GM12878 (cell line): ENCODE measurements around the gene KIRREL3. TPM values are rescaled to one million over a fixed set of nuclear protein-coding genes. Genes with fewer than 3 reads are reported as not detected.

ENCODE experiments used
- ATAC-seq: fragments of 200-7000 bp; cut with Tn5 transposase; 3 replicates; pipeline ENCODE4 v1.9.1; 2020; ENCODE audit warnings: mild to moderate bottlenecking, moderate library complexity
- BruUV-seq: library from RNA; stranded (reverse); fragments of 400-500 nt; replicated peaks from 2 replicates; lab custom pipeline; 2021; lab: Mats Ljungman, UMichigan
- CTCF ChIA-PET: fragments of 300-600 bp; sonication (Branson Sonifier 250); formaldehyde crosslinking; extraction: SDS; loops from one replicate; lab custom pipeline; 2021; ENCODE audit warnings: inconsistent platforms; lab: Yijun Ruan, JAX
- POLR2A ChIA-PET: fragments of 350-600 bp; formaldehyde crosslinking; extraction: SDS; loops from one replicate; lab custom pipeline; 2021; ENCODE audit warnings: inconsistent platforms; lab: Charles Lee
- RAD21 ChIA-PET: fragments of 300-600 bp; sonication (Branson Sonifier 250); formaldehyde crosslinking; loops from one replicate; lab custom pipeline; 2023; ENCODE audit warnings: antibody characterized with exemption; ENCODE audit not compliant: unreplicated experiment; lab: Charles Lee
- SMC1A ChIA-PET: fragments of 300-600 bp; sonication (Branson Sonifier 250); formaldehyde crosslinking; loops from one replicate; lab custom pipeline; 2023; ENCODE audit not compliant: unreplicated experiment, uncharacterized antibody; lab: Charles Lee
- DNase-seq: peaks from one replicate; pipeline ENCODE4 v3.0.0-alpha.2; 2011; ENCODE audit warnings: low read depth, low spot score
- FAIRE-seq: peaks from 3 replicates; lab custom pipeline; 2011; peaks lifted over from hg19 to GRCh38; lab: Jason Lieb, UNC
- H2AFZ ChIP-seq: 2 replicates; pipeline ENCODE4 v1.6.0; 2011; ENCODE audit warnings: low read depth, low read length, control low read depth; ENCODE audit not compliant: control insufficient read depth
- H3K27ac ChIP-seq: 2 replicates; pipeline ENCODE4 v1.5.1; 2011; ENCODE audit warnings: control low read depth; ENCODE audit not compliant: control insufficient read depth, insufficient read depth
- H3K27me3 ChIP-seq, 2 experiments: replicated peaks in 1 of 2; 2 replicates each; pipeline versions ENCODE4 v1.6.0 to v1.6.1; 2011; ENCODE audit warnings: low read length in 1 of 2; ENCODE audit not compliant: control insufficient read depth in 2 of 2, insufficient read depth in 2 of 2
- H3K36me3 ChIP-seq, 2 experiments: 2 replicates each; pipeline ENCODE4 v1.5.1; 2011; ENCODE audit warnings: low read length in 1 of 2; ENCODE audit not compliant: control insufficient read depth in 2 of 2, insufficient read depth in 2 of 2
- H3K4me1 ChIP-seq: 2 replicates; pipeline ENCODE4 v1.6.1; 2011; ENCODE audit warnings: mild to moderate bottlenecking, low read length, moderate library complexity, mixed read lengths; ENCODE audit not compliant: control insufficient read depth, insufficient read depth
- H3K4me2 ChIP-seq: 2 replicates; pipeline ENCODE4 v1.6.0; 2011; ENCODE audit warnings: control low read depth; ENCODE audit not compliant: control insufficient read depth, insufficient read depth
- H3K4me3 ChIP-seq: fragments of 200-600 bp; sonication (generic); 2 replicates; pipeline ENCODE4 v1.5.1; 2016
- H3K79me2 ChIP-seq: 2 replicates; pipeline ENCODE4 v1.6.0; 2011; ENCODE audit warnings: low read length; ENCODE audit not compliant: control insufficient read depth, insufficient read depth
- H3K9ac ChIP-seq: 2 replicates; pipeline ENCODE4 v1.8.0; 2011; ENCODE audit warnings: low read length, control low read depth, mixed read lengths; ENCODE audit not compliant: control insufficient read depth, insufficient read depth
- H3K9me3 ChIP-seq: replicated peaks from 3 replicates; pipeline ENCODE4 v1.5.1; 2011; ENCODE audit warnings: mild to moderate bottlenecking, low read length; ENCODE audit not compliant: control insufficient read depth, insufficient read depth
- H4K20me1 ChIP-seq: 2 replicates; pipeline ENCODE4 v1.6.0; 2011; ENCODE audit not compliant: control insufficient read depth, insufficient read depth
- ATF3 ChIP-seq: IDR thresholded peaks from 2 replicates; pipeline ENCODE4 v1.6.1; 2011; ENCODE audit warnings: low read depth, mild to moderate bottlenecking, low read length, moderate library complexity, borderline replicate concordance; ENCODE audit errors: extremely low read depth
- BRCA1 ChIP-seq: IDR thresholded peaks from 2 replicates; pipeline ENCODE4 v1.6.1; 2011; ENCODE audit warnings: low read depth, low read length, improper control_type of control experiment
- CHD2 ChIP-seq: IDR thresholded peaks from 2 replicates; pipeline ENCODE4 v1.6.1; 2011; ENCODE audit warnings: low read depth, low read length, improper control_type of control experiment, borderline replicate concordance
- CTCF ChIP-seq, 3 experiments: IDR thresholded peaks in 2 of 3; conservative IDR thresholded peaks in 1 of 3; 2 replicates each; pipeline ENCODE4 v1.5.1; 2011; ENCODE audit warnings: low read depth in 3 of 3, low read length in 3 of 3, mild to moderate bottlenecking in 3 of 3, control low read depth in 2 of 3, moderate library complexity in 2 of 3, inconsistent platforms in 1 of 3, mixed read lengths in 1 of 3; ENCODE audit not compliant: control insufficient read depth in 2 of 3, insufficient read depth in 1 of 3; ENCODE audit errors: extremely low read depth in 1 of 3
- MEF2A ChIP-seq: IDR thresholded peaks from 2 replicates; pipeline ENCODE4 v1.6.1; 2011; ENCODE audit warnings: low read depth, mild to moderate bottlenecking, low read length, moderate library complexity; ENCODE audit not compliant: insufficient read depth
- MTA3 ChIP-seq: IDR thresholded peaks from 2 replicates; pipeline ENCODE4 v1.6.1; 2012; ENCODE audit warnings: low read length, inconsistent platforms, borderline replicate concordance
- PAX5 ChIP-seq: IDR thresholded peaks from 2 replicates; pipeline ENCODE4 v1.6.1; 2011; ENCODE audit warnings: low read depth, low read length, borderline replicate concordance
- PBX3 ChIP-seq: IDR thresholded peaks from 2 replicates; pipeline ENCODE4 v1.6.1; 2011; ENCODE audit warnings: mild to moderate bottlenecking, low read depth, low read length, moderate library complexity; ENCODE audit not compliant: insufficient replicate concordance
- REST ChIP-seq: IDR thresholded peaks from 2 replicates; pipeline ENCODE4 v1.6.1; 2012; ENCODE audit warnings: mild to moderate bottlenecking, low read depth, low read length
- RFX5 ChIP-seq: IDR thresholded peaks from 2 replicates; pipeline ENCODE4 v1.6.1; 2011; ENCODE audit warnings: low read depth, low read length, improper control_type of control experiment
- ZZZ3 ChIP-seq: IDR thresholded peaks from 2 replicates; pipeline ENCODE4 v1.6.1; 2011; ENCODE audit warnings: low read depth; ENCODE audit not compliant: control insufficient read depth, insufficient read length
- WGBS: methylation state at CpG from one replicate; pipeline ENCODE4 v1.1.6; 2016; ENCODE audit warnings: low lambda C conversion rate; ENCODE audit not compliant: insufficient replicate concordance, insufficient coverage; ENCODE audit errors: missing lambda C conversion rate; 5-methylcytosine and 5-hydroxymethylcytosine counted together
- in situ Hi-C: fragments of 300-500 bp; cut with MboI; formaldehyde crosslinking; loops from 9 replicates; pipeline ENCODE4 v1.14.3; 2018; ENCODE audit warnings: mixed read lengths
- intact Hi-C: fragments of 100-400 bp; cut with micrococcal nuclease; formaldehyde crosslinking; loops from one replicate; pipeline ENCODE4 v1.14.2; 2022; ENCODE audit not compliant: unreplicated experiment
- polyA plus RNA-seq, 11 experiments: library from polyadenylated mRNA; depleted of rRNA in 4 of 11; unstranded in 6 of 11; stranded (reverse) in 5 of 11; fragments of >200 nt; fragmentation: Nextera tagmentation in 4 of 11; fragmentation: Illumina TruSeq in 1 of 11; extraction: Ambion mirVana in 4 of 11; extraction: Trizol in 1 of 11; gene quantifications; 1 replicate in 1 of 11; 2 replicates in 10 of 11; pipeline versions ENCODE4 v1.2.1 to v1.2.3, GENCODE V29; 2011 to 2016; ENCODE audit warnings: inconsistent platforms in 2 of 11, missing spikeins in 2 of 11, low read depth in 1 of 11
- total RNA-seq, 4 experiments: library from RNA; depleted of rRNA in 3 of 4; stranded (reverse); fragments of >200 nt in 3 of 4; fragmentation: Illumina TruSeq in 1 of 4; extraction: Trizol in 1 of 4; gene quantifications; 2 replicates each; pipeline versions ENCODE4 v1.2.1 to v1.2.3, GENCODE V29; 2013 to 2021

KIRREL3 gene
- total and polyA plus RNA-seq, 10 of the 15 experiments (the other 5 are each of a cell fraction or from before 2014, with no cell fraction given) = under 0.01 TPM; not detected in 9

GRCh38 chr11:126413426-126413825, 587.1 kb downstream of the KIRREL3 start (continued):
- no peak for TF ChIP-seq CTCF (IDR thresholded peaks at IDR 0.05 in 2 of 3, conservative IDR thresholded peaks at IDR 0.05 in 1 of 3; ENCODE audit: control insufficient read depth in 2 of 3, extremely low read depth in 1 of 3, insufficient read depth in 1 of 3, low read depth in 3 of 3, low read length in 3 of 3)

GRCh38 chr11:126411971-126412381, 588.6 kb downstream of the KIRREL3 start:
- Histone ChIP-seq H3K27me3 (peaks cover 0 to 2% of the 10 kb centered on the region in 2 experiments; a peak in 2 of 4 replicates), H3K9me3 (no peaks in the 10 kb centered on the region), H3K4me3 (no peak overlapping the region), H4K20me1 (no peaks in the 10 kb centered on the region), H3K27ac (no peak overlapping the region), H3K4me2 (no peak overlapping the region), H3K4me1 (no peaks in the 10 kb centered on the region), H3K36me3 (no peaks in the 10 kb centered on the region), H3K9ac (no peak overlapping the region), H2AFZ (no peak overlapping the region), H3K79me2 (no peaks in the 10 kb centered on the region)
- ChIA-PET CTCF (interaction anchor here (0.7 to 1.6 kb wide), 5 partner anchors 9 to 101 kb away, joined by 3 to 9 read pairs (median 5); no protein-coding TSS in a partner anchor), RAD21 (interaction anchor here (1.8 kb wide), 1 partner anchor 101 kb away, joined by 4 read pairs; no protein-coding TSS in a partner anchor), SMC1A (interaction anchor here (0.7 to 1.6 kb wide), 2 partner anchors 8 to 69 kb away, joined by 3 to 10 read pairs; no protein-coding TSS in a partner anchor), POLR2A (no interaction called here)
- FAIRE-seq (no peak), ATAC-seq (no peak), DNase-seq (no peak)
- TF ChIP-seq RFX5 (no peak), PBX3 (no peak), MEF2A (no peak), BRCA1 (no peak), MTA3 (no peak), REST (no peak), ZZZ3 (no peak), ATF3 (no peak), PAX5 (no peak), CHD2 (no peak)
- 79% methylated on average over 6 of the region's 6 CpGs for WGBS
- in situ Hi-C loops (no loop called here), intact Hi-C loops (no loop called here)
- BruUV-seq = no TSS peak
